Smooth muscle cell of the umbilical artery (primary cell): ENCODE measurements around the gene TMEM151A. TPM values are rescaled to one million over a fixed set of nuclear protein-coding genes. Genes with fewer than 3 reads are reported as not detected.

Source experiments
- total RNA-seq: library from RNA; depleted of rRNA; stranded (reverse); fragments of >200 nt; gene quantifications from 2 replicates; pipeline ENCODE4 v1.2.3, GENCODE V29; 2014

Gene TMEM151A
- total RNA-seq: under 0.01 and 0.42 TPM in 2 replicates

GRCh38 chr11:66291706-66292542, at the start of gene TMEM151A:
Gene TMEM151A, plus strand, starts transcription at chr11:66291894. Its CDS starts 120 bp downstream, at chr11:66292014.

GRCh38 chr11:66268244-66268951, 23.3 kb upstream of the TMEM151A start, which contains the start of gene RAB1B:
Gene RAB1B, plus strand, starts transcription at chr11:66268639. Its CDS starts 41 bp downstream, at chr11:66268680.

GRCh38 chr11:66277471-66278362, 14.0 kb upstream of the TMEM151A start, which contains the start of gene CNIH2:
Gene CNIH2, plus strand, starts transcription at chr11:66278175. Its CDS starts 282 bp downstream, at chr11:66278457.

GRCh38 chr11:66288671-66289547, 2.8 kb upstream of the TMEM151A start, which contains the start of gene YIF1A:
Gene YIF1A, minus strand, starts transcription at chr11:66289143. Its CDS starts 158 bp downstream, at chr11:66288985.

GRCh38 chr11:66316849-66317251, 25.2 kb downstream of the TMEM151A start, which contains the start of gene CD248:
Gene CD248, minus strand, starts transcription at chr11:66317044. Its CDS starts 17 bp downstream, at chr11:66317027.

GRCh38 chr11:66336234-66337102, 44.8 kb downstream of the TMEM151A start, which contains the start of gene RIN1:
Gene RIN1, minus strand, starts transcription at chr11:66336434. Its CDS starts 32 bp downstream, at chr11:66336402.

GRCh38 chr11:66344550-66345315, 53.0 kb downstream of the TMEM151A start, which contains the start of gene BRMS1:
Gene BRMS1, minus strand, starts transcription at chr11:66345104. Its CDS starts 2,870 bp downstream, at chr11:66342234.

Other genes with a start within 250 kb of the TMEM151A start
- gene GAL3ST3, start 242.7 kb upstream of the TMEM151A start, total RNA-seq: 0.23 TPM in 1 of 2 replicates, not detected in the other
- gene SF3B2, start 239.5 kb upstream of the TMEM151A start, total RNA-seq: 113 and 163 TPM in 2 replicates
- 77.5 and 125 TPM in 2 replicates for gene PACS1, start 221.6 kb upstream of the TMEM151A start, total RNA-seq
- 24.3 and 41.8 TPM in 2 replicates for gene KLC2, start 34.2 kb upstream of the TMEM151A start, total RNA-seq
- 60.3 and 122 TPM in 2 replicates for gene RAB1B, start 23.3 kb upstream of the TMEM151A start, total RNA-seq
- gene CNIH2, start 13.7 kb upstream of the TMEM151A start, total RNA-seq: 0.37 TPM in 1 of 2 replicates, not detected in the other
- 152 and 209 TPM in 2 replicates for gene YIF1A, start 2.8 kb upstream of the TMEM151A start, total RNA-seq
- 52.9 and 81.7 TPM in 2 replicates for gene CD248, start 25.1 kb downstream of the TMEM151A start, total RNA-seq
- gene RIN1, start 44.5 kb downstream of the TMEM151A start, total RNA-seq: 8.3 and 19.2 TPM in 2 replicates
- 35.9 and 38.6 TPM in 2 replicates for gene BRMS1, start 53.2 kb downstream of the TMEM151A start, total RNA-seq
- gene B4GAT1, start 55.7 kb downstream of the TMEM151A start, total RNA-seq: 44.0 and 95.6 TPM in 2 replicates
- gene SLC29A2, start 79.9 kb downstream of the TMEM151A start, total RNA-seq: 0.30 and 0.97 TPM in 2 replicates
- not detected in 2 replicates for gene NPAS4, start 129.1 kb downstream of the TMEM151A start, total RNA-seq
- 24.6 and 34.3 TPM in 2 replicates for gene MRPL11, start 147.0 kb downstream of the TMEM151A start, total RNA-seq
- 8.6 and 13.4 TPM in 2 replicates for gene PELI3, start 175.0 kb downstream of the TMEM151A start, total RNA-seq
- 43.1 and 63.9 TPM in 2 replicates for gene DPP3, start 188.5 kb downstream of the TMEM151A start, total RNA-seq
- gene BBS1, start 218.7 kb downstream of the TMEM151A start, total RNA-seq: 34.4 and 38.2 TPM in 2 replicates